RWPE2 (cell line): ENCODE data around the gene OR2T27.
"Not testable (repeated sequence)": the region's sequence is repeated elsewhere in the genome, so short reads cannot be mapped to it uniquely, and the experiment has no call there.

ENCODE experiments used
- ATAC-seq: fragments of 200-7000 bp; cut with Tn5 transposase; 3 replicates; pipeline ENCODE4 v1.9.1; 2021; ENCODE audit warnings: low read depth
- DNase-seq: peaks from one replicate; pipeline ENCODE4 v3.0.0-alpha.2; 2020; ENCODE audit warnings: low spot score
- H3K27ac ChIP-seq: fragments of 450-650 bp; 2 replicates; pipeline ENCODE4 v1.5.1; 2017; ENCODE audit warnings: mild to moderate bottlenecking; ENCODE audit not compliant: poor library complexity, severe bottlenecking
- H3K27me3 ChIP-seq: fragments of 250-450 bp; sonication (Bioruptor Pico); 2 replicates; pipeline ENCODE4 v1.5.1; 2021; ENCODE audit warnings: mild to moderate bottlenecking, moderate library complexity; ENCODE audit not compliant: insufficient read depth, poor library complexity, severe bottlenecking
- H3K36me3 ChIP-seq: fragments of 250-450 bp; sonication (Bioruptor Pico); 2 replicates; pipeline ENCODE4 v1.5.1; 2020; ENCODE audit warnings: low read depth, mild to moderate bottlenecking, moderate library complexity
- H3K4me1 ChIP-seq: fragments of 250-450 bp; sonication (Bioruptor Pico); 2 replicates; pipeline ENCODE4 v1.5.1; 2021; ENCODE audit warnings: mild to moderate bottlenecking, moderate library complexity; ENCODE audit not compliant: insufficient read depth, poor library complexity, severe bottlenecking
- H3K4me3 ChIP-seq: fragments of 250-450 bp; sonication (Bioruptor Pico); 2 replicates; pipeline ENCODE4 v1.5.1; 2021; ENCODE audit warnings: mild to moderate bottlenecking, moderate library complexity; ENCODE audit not compliant: severe bottlenecking
- H3K9me3 ChIP-seq: fragments of 250-450 bp; sonication (Bioruptor Pico); 2 replicates; pipeline ENCODE4 v1.5.1; 2021; ENCODE audit warnings: mild to moderate bottlenecking, moderate library complexity; ENCODE audit not compliant: severe bottlenecking
- TF ChIP-seq, protein P1 (sequence below): fragments of 450-650 bp; IDR thresholded peaks from one replicate; pipeline ENCODE4 v1.5.1; 2017; ENCODE audit warnings: mild to moderate bottlenecking, moderate library complexity; ENCODE audit not compliant: poor library complexity, severe bottlenecking

The OR2T27 gene, protein sequence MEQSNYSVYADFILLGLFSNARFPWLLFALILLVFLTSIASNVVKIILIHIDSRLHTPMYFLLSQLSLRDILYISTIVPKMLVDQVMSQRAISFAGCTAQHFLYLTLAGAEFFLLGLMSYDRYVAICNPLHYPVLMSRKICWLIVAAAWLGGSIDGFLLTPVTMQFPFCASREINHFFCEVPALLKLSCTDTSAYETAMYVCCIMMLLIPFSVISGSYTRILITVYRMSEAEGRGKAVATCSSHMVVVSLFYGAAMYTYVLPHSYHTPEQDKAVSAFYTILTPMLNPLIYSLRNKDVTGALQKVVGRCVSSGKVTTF

DNA sequence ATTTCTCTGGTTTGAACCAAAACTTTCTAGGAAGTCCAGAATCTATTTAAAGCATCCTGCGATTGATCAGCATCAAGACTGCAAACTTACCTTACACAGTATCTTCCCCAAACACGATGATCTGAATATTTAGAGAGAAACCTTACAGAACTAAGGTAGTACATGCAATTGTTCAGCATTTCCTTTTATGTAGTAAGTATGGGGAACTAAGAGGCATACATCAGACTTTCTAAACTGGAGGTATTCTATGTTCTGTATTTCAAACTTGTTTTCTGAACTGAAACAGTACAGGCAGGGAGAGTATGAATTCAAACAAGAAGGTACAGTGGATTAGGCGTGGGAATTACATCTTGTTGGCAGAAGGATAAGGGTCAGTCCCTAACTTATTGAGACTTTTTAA is at the start of gene OR2T27:
OR2T27 (minus strand) TSS at position 175 of the 400 bp plus-strand sequence. CDS start 4,644 bp downstream, outside the sequence.
- not testable (repeated sequence) for H3K27me3 ChIP-seq, H3K36me3 ChIP-seq, H3K27ac ChIP-seq, DNase-seq, H3K4me1 ChIP-seq, H3K4me3 ChIP-seq, ATAC-seq, H3K9me3 ChIP-seq

DNA sequence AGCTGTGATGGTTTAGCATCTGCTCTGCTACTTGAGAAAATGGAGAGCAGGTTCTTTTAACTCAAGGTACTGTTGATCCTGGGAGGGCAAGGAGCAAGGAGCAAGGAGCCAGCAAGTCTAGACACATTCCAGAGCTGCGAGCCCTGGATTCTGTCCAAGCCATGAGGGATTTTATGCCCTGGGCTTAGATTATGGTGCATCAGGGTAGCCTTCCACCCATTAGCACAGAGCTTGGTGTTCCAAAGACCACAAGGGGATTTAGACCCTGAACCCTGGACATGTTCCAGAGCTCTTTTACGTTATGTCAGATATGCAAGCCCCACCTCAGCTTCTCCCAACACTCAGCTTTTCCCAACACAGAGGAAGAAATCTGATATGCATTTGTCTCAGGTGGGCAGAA is 49.3 kb upstream of the OR2T27 start:
- no peak for DNase-seq
- Histone ChIP-seq H3K27ac (no peak overlapping the region), H3K4me3 (no peak overlapping the region), H3K9me3 (no peaks in the 10 kb centered on the region), H3K4me1 (no peaks in the 10 kb centered on the region), H3K36me3 (no peaks in the 10 kb centered on the region), H3K27me3 (no peaks in the 10 kb centered on the region)
- no peak for ATAC-seq
- TF ChIP-seq, protein P1, sequence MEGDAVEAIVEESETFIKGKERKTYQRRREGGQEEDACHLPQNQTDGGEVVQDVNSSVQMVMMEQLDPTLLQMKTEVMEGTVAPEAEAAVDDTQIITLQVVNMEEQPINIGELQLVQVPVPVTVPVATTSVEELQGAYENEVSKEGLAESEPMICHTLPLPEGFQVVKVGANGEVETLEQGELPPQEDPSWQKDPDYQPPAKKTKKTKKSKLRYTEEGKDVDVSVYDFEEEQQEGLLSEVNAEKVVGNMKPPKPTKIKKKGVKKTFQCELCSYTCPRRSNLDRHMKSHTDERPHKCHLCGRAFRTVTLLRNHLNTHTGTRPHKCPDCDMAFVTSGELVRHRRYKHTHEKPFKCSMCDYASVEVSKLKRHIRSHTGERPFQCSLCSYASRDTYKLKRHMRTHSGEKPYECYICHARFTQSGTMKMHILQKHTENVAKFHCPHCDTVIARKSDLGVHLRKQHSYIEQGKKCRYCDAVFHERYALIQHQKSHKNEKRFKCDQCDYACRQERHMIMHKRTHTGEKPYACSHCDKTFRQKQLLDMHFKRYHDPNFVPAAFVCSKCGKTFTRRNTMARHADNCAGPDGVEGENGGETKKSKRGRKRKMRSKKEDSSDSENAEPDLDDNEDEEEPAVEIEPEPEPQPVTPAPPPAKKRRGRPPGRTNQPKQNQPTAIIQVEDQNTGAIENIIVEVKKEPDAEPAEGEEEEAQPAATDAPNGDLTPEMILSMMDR, result no peak

DNA sequence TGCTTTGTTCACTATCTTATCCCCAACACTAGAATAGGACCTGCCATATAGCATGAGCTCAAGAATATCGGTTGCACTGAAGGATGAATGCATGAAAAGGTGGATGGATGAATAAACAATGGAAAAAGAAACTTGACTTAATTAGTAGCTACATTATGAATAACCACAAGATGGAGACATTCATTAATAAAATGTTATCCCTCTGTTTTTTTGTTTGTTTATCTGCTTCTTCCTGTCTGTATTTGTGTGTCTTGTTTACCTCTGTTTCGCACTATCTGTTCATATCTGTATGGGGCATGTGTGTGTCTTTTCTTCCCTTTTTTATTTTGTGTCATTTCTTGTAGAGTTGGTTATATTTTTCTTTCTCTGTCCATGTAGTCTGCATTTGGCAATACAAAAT is 48.3 kb upstream of the OR2T27 start:
- Histone ChIP-seq H3K4me3 (no peak overlapping the region), H3K9me3 (no peaks in the 10 kb centered on the region), H3K27me3 (no peaks in the 10 kb centered on the region), H3K36me3 (no peaks in the 10 kb centered on the region), H3K4me1 (no peaks in the 10 kb centered on the region), H3K27ac (no peak overlapping the region)
- ATAC-seq, result no peak
- no peak for DNase-seq
- TF ChIP-seq, protein P1, result no peak

DNA sequence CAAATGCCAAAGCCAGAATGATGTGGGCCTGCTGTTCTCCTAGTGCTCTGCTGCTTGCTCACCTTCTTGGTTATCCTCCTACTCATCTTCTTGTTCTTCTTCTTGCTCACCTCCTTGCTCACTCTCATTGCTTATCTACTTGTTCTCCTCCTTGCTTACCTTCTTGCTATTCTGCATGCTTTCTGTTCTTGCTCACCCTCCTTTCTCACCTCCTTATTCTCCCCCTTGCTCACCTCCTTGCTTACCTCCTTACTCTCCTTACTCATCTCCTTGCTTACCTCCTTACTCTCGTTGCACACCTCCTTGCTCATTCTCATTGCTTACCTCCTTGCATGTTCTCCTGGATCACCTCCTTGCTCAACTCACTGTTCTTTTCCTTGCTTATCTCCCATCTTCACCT is 47.4 kb upstream of the OR2T27 start, which contains the start of gene OR14I1:
OR14I1 (minus strand) TSS at position 53 of the 400 bp plus-strand sequence.
- TF ChIP-seq, protein P1, result no peak
- DNase-seq (no peak), ATAC-seq (no peak)
- H3K27me3 ChIP-seq, result no peaks in the 10 kb centered on the region
- no peaks in the 10 kb centered on the region for H3K4me1 ChIP-seq
- no peak within 1 kb of the TSS for H3K27ac ChIP-seq
- no peaks in the 10 kb centered on the region for H3K9me3 ChIP-seq
- no peak within 1 kb of the TSS for H3K4me3 ChIP-seq
- no peaks in the 10 kb centered on the region for H3K36me3 ChIP-seq

DNA sequence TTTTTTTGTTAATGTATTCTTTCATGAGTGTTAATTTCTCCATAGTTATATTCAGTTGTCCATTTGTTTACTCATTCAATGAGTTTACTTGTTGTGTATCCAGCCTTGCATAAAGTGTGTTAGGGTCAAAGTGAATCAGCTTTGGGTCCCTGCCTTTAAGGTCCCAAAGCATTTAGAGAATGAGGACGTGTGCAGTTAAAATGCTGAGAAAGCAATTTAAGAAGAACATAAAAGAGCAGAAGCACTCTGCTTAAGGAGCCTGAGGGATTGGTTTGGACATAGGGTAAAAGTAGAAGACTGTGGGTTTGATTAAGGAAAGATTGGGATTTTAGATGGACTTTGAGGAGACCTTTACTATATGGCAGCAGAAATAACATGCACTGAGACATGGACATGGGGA is 43.8 kb upstream of the OR2T27 start:
- H3K27ac ChIP-seq, result no peak overlapping the region
- H3K27me3 ChIP-seq, result no peaks in the 10 kb centered on the region
- no peaks in the 10 kb centered on the region for H3K4me1 ChIP-seq
- H3K4me3 ChIP-seq, result no peak overlapping the region
- no peaks in the 10 kb centered on the region for H3K9me3 ChIP-seq
- ATAC-seq (no peak), DNase-seq (no peak)
- TF ChIP-seq, protein P1, result no peak
- H3K36me3 ChIP-seq, result no peaks in the 10 kb centered on the region
